Activated CD4-positive, alpha-beta T cell treated with anti-CD3 and anti-CD28 coated beads for 36 hours (primary cell): ENCODE data around the gene MAST4. TPM values are rescaled to one million over a fixed set of nuclear protein-coding genes. Genes with fewer than 3 reads are reported as not detected.

ENCODE experiments used
- ATAC-seq: fragments of 200-7000 bp; cut with Tn5 transposase; one replicate; pipeline ENCODE4 v1.10.0; 2021; ENCODE audit warnings: mild to moderate bottlenecking, moderate library complexity
- CTCF ChIA-PET: fragments of 350-600 bp; sonication (Branson Sonifier 250); formaldehyde crosslinking; loops from one replicate; lab custom pipeline; 2021; ENCODE audit warnings: antibody characterized with exemption; lab: Charles Lee
- POLR2A ChIA-PET: fragments of 350-600 bp; sonication (Branson Sonifier 250); formaldehyde crosslinking; loops from one replicate; lab custom pipeline; 2021; ENCODE audit warnings: antibody characterized with exemption, inconsistent platforms; lab: Charles Lee
- DNase-seq: peaks from one replicate; pipeline ENCODE4 v3.0.0-alpha.2; 2020
- H3K27ac Mint-ChIP-seq: one replicate; pipeline ENCODE4 v1.8.0; 2021; ENCODE audit warnings: mixed read lengths
- H3K27me3 Mint-ChIP-seq: one replicate; pipeline ENCODE4 v1.8.0; 2021; ENCODE audit warnings: mixed read lengths
- H3K36me3 Mint-ChIP-seq: one replicate; pipeline ENCODE4 v1.8.0; 2021; ENCODE audit warnings: low read depth, mixed read lengths
- H3K4me1 Mint-ChIP-seq: one replicate; pipeline ENCODE4 v1.8.0; 2021; ENCODE audit warnings: mixed read lengths
- H3K4me3 Mint-ChIP-seq: one replicate; pipeline ENCODE4 v1.8.0; 2021; ENCODE audit warnings: mild to moderate bottlenecking, moderate library complexity, mixed read lengths
- H3K9me3 Mint-ChIP-seq: one replicate; pipeline ENCODE4 v1.8.0; 2021; ENCODE audit warnings: low read depth, mixed read lengths
- intact Hi-C, 2 experiments: fragments of 100-400 bp; cut with DNase I in 1 of 2; cut with micrococcal nuclease in 1 of 2; formaldehyde crosslinking; loops; one replicate each; pipeline versions ENCODE4 v1.14.2 to v1.15.1; 2022 to 2024; cut with DNase I, micrococcal nuclease
- total RNA-seq, 2 experiments: library from RNA; stranded (reverse); gene quantifications; one replicate each; pipeline ENCODE4 v1.2.3, GENCODE V29; 2021

The MAST4 gene
- total RNA-seq, 2 experiments from 2014 or later: 19.2 to 26.7 TPM

- Mint-ChIP-seq H3K27ac (no peak overlapping the region), H3K4me1 (no peaks in the 10 kb centered on the region), H3K9me3 (no peaks in the 10 kb centered on the region), H3K27me3 (no peaks in the 10 kb centered on the region), H3K4me3 (no peak overlapping the region), H3K36me3 (peaks cover 13% of the 10 kb centered on the region)
- ATAC-seq (no peak), DNase-seq (no peak)
- CTCF ChIA-PET: no interaction called here
- POLR2A ChIA-PET: no interaction called here
- intact Hi-C loops: no loop called here
Observed at GRCh38 chr5:67135381-67135984, 539.3 kb downstream of the MAST4 start.

- H3K4me3 Mint-ChIP-seq: no peak overlapping the region
- no peaks in the 10 kb centered on the region for H3K27me3 Mint-ChIP-seq
- H3K36me3 Mint-ChIP-seq: peaks cover 26% of the 10 kb centered on the region
- ATAC-seq: no peak
- H3K9me3 Mint-ChIP-seq: no peaks in the 10 kb centered on the region
- no peak overlapping the region for H3K27ac Mint-ChIP-seq
- no peaks in the 10 kb centered on the region for H3K4me1 Mint-ChIP-seq
- DNase-seq: no peak
- ChIA-PET CTCF (interaction anchor here (1.0 to 1.4 kb wide), 2 partner anchors 11 to 17 kb away, joined by 5 read pairs; no protein-coding TSS in a partner anchor), POLR2A (no interaction called here)
- intact Hi-C loops: no loop called here
Observed at GRCh38 chr5:67139030-67139429, 542.8 kb downstream of the MAST4 start.

GRCh38 chr5:67140413-67140812 is 544.2 kb downstream of the MAST4 start:
- ChIA-PET POLR2A (no interaction called here), CTCF (no interaction called here)
- H3K27me3 Mint-ChIP-seq: no peaks in the 10 kb centered on the region
- H3K4me1 Mint-ChIP-seq: no peaks in the 10 kb centered on the region
- no peak overlapping the region for H3K4me3 Mint-ChIP-seq
- H3K9me3 Mint-ChIP-seq: no peaks in the 10 kb centered on the region
- DNase-seq (no peak), ATAC-seq (no peak)
- intact Hi-C loops: no loop called here
- H3K27ac Mint-ChIP-seq: no peak overlapping the region
- peaks cover 32% of the 10 kb centered on the region for H3K36me3 Mint-ChIP-seq

GRCh38 chr5:67141644-67142043 is 545.5 kb downstream of the MAST4 start:
- intact Hi-C loops: no loop called here
- Mint-ChIP-seq H3K27ac (no peak overlapping the region), H3K4me3 (no peak overlapping the region), H3K4me1 (no peaks in the 10 kb centered on the region), H3K9me3 (no peaks in the 10 kb centered on the region), H3K27me3 (no peaks in the 10 kb centered on the region), H3K36me3 (peaks cover 30% of the 10 kb centered on the region)
- DNase-seq: no peak
- ChIA-PET CTCF (no interaction called here), POLR2A (no interaction called here)
- no peak for ATAC-seq

GRCh38 chr5:67142816-67143215 is 546.6 kb downstream of the MAST4 start:
- no peaks in the 10 kb centered on the region for H3K27me3 Mint-ChIP-seq
- no peaks in the 10 kb centered on the region for H3K9me3 Mint-ChIP-seq
- intact Hi-C loops: no loop called here
- no peak overlapping the region for H3K4me3 Mint-ChIP-seq
- no peak overlapping the region for H3K27ac Mint-ChIP-seq
- peaks cover 35% of the 10 kb centered on the region for H3K36me3 Mint-ChIP-seq
- ChIA-PET POLR2A (no interaction called here), CTCF (no interaction called here)
- no peak for ATAC-seq
- no peaks in the 10 kb centered on the region for H3K4me1 Mint-ChIP-seq
- no peak for DNase-seq

- Mint-ChIP-seq H3K9me3 (no peaks in the 10 kb centered on the region), H3K36me3 (peaks cover 35% of the 10 kb centered on the region), H3K27ac (no peak overlapping the region), H3K4me1 (no peaks in the 10 kb centered on the region), H3K4me3 (no peak overlapping the region), H3K27me3 (no peaks in the 10 kb centered on the region)
- no peak for DNase-seq
- intact Hi-C loops: no loop called here
- no peak for ATAC-seq
- ChIA-PET CTCF (interaction anchor here (1.6 kb wide), 1 partner anchor 14 kb away, joined by 4 read pairs; no protein-coding TSS in a partner anchor), POLR2A (interaction anchor here (0.6 to 0.7 kb wide), 2 partner anchors 10 to 38 kb away, joined by 4 read pairs; no protein-coding TSS in a partner anchor)
Observed at GRCh38 chr5:67143549-67143948, 547.4 kb downstream of the MAST4 start.

GRCh38 chr5:67144183-67144639 is 548.0 kb downstream of the MAST4 start:
- DNase-seq (no peak), ATAC-seq (no peak)
- no peaks in the 10 kb centered on the region for H3K27me3 Mint-ChIP-seq
- no peaks in the 10 kb centered on the region for H3K9me3 Mint-ChIP-seq
- H3K4me3 Mint-ChIP-seq: no peak overlapping the region
- ChIA-PET POLR2A (no interaction called here), CTCF (interaction anchor here (1.6 kb wide), 1 partner anchor 13 kb away, joined by 4 read pairs; no protein-coding TSS in a partner anchor)
- no peaks in the 10 kb centered on the region for H3K4me1 Mint-ChIP-seq
- H3K36me3 Mint-ChIP-seq: peaks cover 35% of the 10 kb centered on the region
- intact Hi-C loops: no loop called here
- no peak overlapping the region for H3K27ac Mint-ChIP-seq

- no peak overlapping the region for H3K27ac Mint-ChIP-seq
- ATAC-seq: no peak
- H3K4me3 Mint-ChIP-seq: no peak overlapping the region
- intact Hi-C loops: loop anchor here in 1 of 2 experiments (5.0 kb wide), 1 partner anchor 159 kb away; no protein-coding TSS in a partner anchor
- no peaks in the 10 kb centered on the region for H3K9me3 Mint-ChIP-seq
- ChIA-PET CTCF (interaction anchor here (1.6 kb wide), 1 partner anchor 157 kb away, joined by 3 read pairs; no protein-coding TSS in a partner anchor), POLR2A (no interaction called here)
- H3K27me3 Mint-ChIP-seq: no peaks in the 10 kb centered on the region
- H3K36me3 Mint-ChIP-seq: peaks cover 47% of the 10 kb centered on the region
- no peak for DNase-seq
- H3K4me1 Mint-ChIP-seq: no peaks in the 10 kb centered on the region
Observed at GRCh38 chr5:67146574-67146973, 550.4 kb downstream of the MAST4 start.

GRCh38 chr5:67146981-67147380 is 550.8 kb downstream of the MAST4 start:
- Mint-ChIP-seq H3K36me3 (peaks cover 47% of the 10 kb centered on the region), H3K27ac (no peak overlapping the region), H3K27me3 (no peaks in the 10 kb centered on the region), H3K4me3 (no peak overlapping the region), H3K9me3 (no peaks in the 10 kb centered on the region), H3K4me1 (no peaks in the 10 kb centered on the region)
- intact Hi-C loops: loop anchor here in 1 of 2 experiments (5.0 kb wide), 1 partner anchor 160 kb away; no protein-coding TSS in a partner anchor
- ChIA-PET POLR2A (no interaction called here), CTCF (interaction anchor here (0.8 to 1.6 kb wide), 2 partner anchors 100 to 157 kb away, joined by 3 read pairs; no protein-coding TSS in a partner anchor)
- ATAC-seq (no peak), DNase-seq (no peak)

- ChIA-PET CTCF (interaction anchor here (0.8 to 1.6 kb wide), 4 partner anchors 9 to 167 kb away, joined by 3 to 4 read pairs (median 3); no protein-coding TSS in a partner anchor), POLR2A (no interaction called here)
- Mint-ChIP-seq H3K27ac (no peak overlapping the region), H3K4me1 (no peaks in the 10 kb centered on the region), H3K4me3 (no peak overlapping the region), H3K27me3 (no peaks in the 10 kb centered on the region), H3K9me3 (no peaks in the 10 kb centered on the region), H3K36me3 (peaks cover 43% of the 10 kb centered on the region)
- ATAC-seq (no peak), DNase-seq (no peak)
- intact Hi-C loops: loop anchor here in 1 of 2 experiments (5.0 kb wide), 1 partner anchor 160 kb away; no protein-coding TSS in a partner anchor
Observed at GRCh38 chr5:67147760-67148159, 551.6 kb downstream of the MAST4 start.

GRCh38 chr5:67149057-67149950 is 553.1 kb downstream of the MAST4 start:
- intact Hi-C loops: loop anchor here in 1 of 2 experiments (5.0 kb wide), 1 partner anchor 162 kb away; no protein-coding TSS in a partner anchor
- POLR2A ChIA-PET: interaction anchor here (0.6 kb wide), 1 partner anchor 35 kb away, joined by 3 read pairs; no protein-coding TSS in a partner anchor
- H3K27ac Mint-ChIP-seq: no peak overlapping the region
- DNase-seq (no peak), ATAC-seq (no peak)
- no peaks in the 10 kb centered on the region for H3K27me3 Mint-ChIP-seq
- H3K9me3 Mint-ChIP-seq: no peaks in the 10 kb centered on the region
- H3K4me3 Mint-ChIP-seq: no peak overlapping the region
- CTCF ChIA-PET: interaction anchor here (0.6 to 2.2 kb wide), 6 partner anchors 10 to 120 kb away, joined by 3 to 9 read pairs (median 4); no protein-coding TSS in a partner anchor
- H3K4me1 Mint-ChIP-seq: no peaks in the 10 kb centered on the region
- H3K36me3 Mint-ChIP-seq: peaks cover 33% of the 10 kb centered on the region
